SK-N-SH (cell line): Measurements from ENCODE around the gene SLC25A25. TPM values are rescaled to one million over a fixed set of nuclear protein-coding genes. Genes with fewer than 3 reads are reported as not detected.
A peak's percentile ranks its signal among the peaks of the same experiment; 100 is the strongest.

Experiments
- CTCF ChIA-PET: fragments of 300-600, 350-600 bp; formaldehyde crosslinking; extraction: SDS; loops from one replicate; lab custom pipeline; 2021; lab: Yijun Ruan, JAX
- POLR2A ChIA-PET: fragments of 350-600 bp; sonication (Branson Sonifier 250); formaldehyde crosslinking; extraction: SDS; loops from one replicate; lab custom pipeline; 2020; ENCODE audit warnings: antibody characterized with exemption, inconsistent platforms; lab: Yijun Ruan, JAX
- DNase-seq: peaks from one replicate; pipeline ENCODE4 v3.0.0; 2012
- H2AFZ ChIP-seq: fragments of 200-600 bp; sonication (generic); 2 replicates; pipeline ENCODE4 v1.8.1; 2016; ENCODE audit warnings: antibody characterized with exemption, mild to moderate bottlenecking, low read depth
- H3F3A ChIP-seq: fragments of 200-600 bp; sonication (generic); replicated peaks from 2 replicates; pipeline ENCODE3; 2016; ENCODE audit warnings: antibody characterized with exemption, mild to moderate bottlenecking; ENCODE audit not compliant: insufficient read depth
- H3K27ac ChIP-seq, 2 experiments: fragments of 200-500 bp in 1 of 2; fragments of 200-600 bp in 1 of 2; sonication (Bioruptor generic) in 1 of 2; sonication (generic), shearing (Covaris generic) in 1 of 2; 2 replicates each; pipeline versions ENCODE4 v1.5.1 to v1.6.1; 2014 to 2016; ENCODE audit warnings: low read depth in 2 of 2, inconsistent platforms in 1 of 2, low read length in 1 of 2, mild to moderate bottlenecking in 1 of 2, mixed read lengths in 1 of 2
- H3K27me3 ChIP-seq: fragments of 200-600 bp; sonication (generic), shearing (Covaris generic); 2 replicates; pipeline ENCODE4 v1.6.1; 2016; ENCODE audit warnings: mixed run types; ENCODE audit not compliant: insufficient read depth
- H3K36me3 ChIP-seq, 2 experiments: fragments of 200-500 bp in 1 of 2; fragments of 200-600 bp in 1 of 2; sonication (Bioruptor generic) in 1 of 2; sonication (generic) in 1 of 2; replicated peaks in 1 of 2; 2 replicates each; pipeline versions ENCODE3 to v1.5.1; 2014 to 2016; ENCODE audit warnings: low read length in 1 of 2, mild to moderate bottlenecking in 1 of 2; ENCODE audit not compliant: insufficient read depth in 2 of 2, control insufficient read depth in 1 of 2
- H3K4me1 ChIP-seq, 2 experiments: fragments of 200-500 bp in 1 of 2; fragments of 200-600 bp in 1 of 2; sonication (Bioruptor generic) in 1 of 2; sonication (generic), shearing (Covaris generic) in 1 of 2; 2 replicates each; pipeline versions ENCODE4 v1.5.1 to v1.6.1; 2014 to 2016; ENCODE audit warnings: low read depth in 1 of 2, low read length in 1 of 2, mixed run types in 1 of 2; ENCODE audit not compliant: insufficient read depth in 2 of 2, control insufficient read depth in 1 of 2
- H3K4me2 ChIP-seq: fragments of 200-600 bp; sonication (generic), shearing (Covaris generic); 2 replicates; pipeline ENCODE4 v1.6.1; 2017; ENCODE audit warnings: mixed run types
- H3K4me3 ChIP-seq, 2 experiments: fragments of 200-500 bp in 1 of 2; fragments of 200-600 bp in 1 of 2; sonication (Bioruptor generic) in 1 of 2; sonication (generic), shearing (Covaris generic) in 1 of 2; 2 replicates each; pipeline versions ENCODE4 v1.5.1 to v1.8.1; 2014 to 2016; ENCODE audit warnings: low read depth in 2 of 2, inconsistent platforms in 1 of 2, low read length in 1 of 2, mild to moderate bottlenecking in 1 of 2, mixed read lengths in 1 of 2, moderate library complexity in 1 of 2
- H3K79me2 ChIP-seq: fragments of 200-600 bp; sonication (generic); 2 replicates; pipeline ENCODE4 v1.8.1; 2017; ENCODE audit warnings: mild to moderate bottlenecking; ENCODE audit not compliant: insufficient read depth
- H3K9ac ChIP-seq: fragments of 200-600 bp; sonication (generic); 2 replicates; pipeline ENCODE4 v1.6.1; 2017; ENCODE audit warnings: mixed run types
- H3K9me2 ChIP-seq: fragments of 200-600 bp; sonication (generic); 2 replicates; pipeline ENCODE4 v1.6.1; 2017; ENCODE audit warnings: mixed run types
- H3K9me3 ChIP-seq: fragments of 200-600 bp; sonication (generic); 2 replicates; pipeline ENCODE4 v1.6.1; 2017; ENCODE audit warnings: mixed run types, mild to moderate bottlenecking, moderate library complexity
- H4K20me1 ChIP-seq: fragments of 200-600 bp; sonication (generic); 2 replicates; pipeline ENCODE4 v1.6.1; 2017; ENCODE audit warnings: mild to moderate bottlenecking, mixed run types; ENCODE audit not compliant: insufficient read depth
- EP300 ChIP-seq, 2 experiments: IDR thresholded peaks; 2 replicates each; pipeline versions ENCODE4 v1.4.0 to v1.6.1; 2012; ENCODE audit warnings: borderline replicate concordance in 1 of 2, low read depth in 1 of 2, low read length in 1 of 2
- FOSL2 ChIP-seq: IDR thresholded peaks from 2 replicates; pipeline ENCODE4 v1.4.0; 2012; ENCODE audit warnings: low read depth, mild to moderate bottlenecking, moderate library complexity, borderline replicate concordance
- GATA2 ChIP-seq: sonication (generic); formaldehyde crosslinking; IDR thresholded peaks from 2 replicates; pipeline ENCODE4 v1.5.0; 2020; ENCODE audit warnings: mild to moderate bottlenecking, missing genetic modification reagents
- IRF3 ChIP-seq: fragments of 150-350 bp; IDR thresholded peaks from 2 replicates; pipeline ENCODE4 v1.6.1; 2016; ENCODE audit warnings: mild to moderate bottlenecking, low read depth, low read length
- JUND ChIP-seq: IDR thresholded peaks from 2 replicates; pipeline ENCODE4 v1.4.0; 2012
- MEF2A ChIP-seq: IDR thresholded peaks from 2 replicates; pipeline ENCODE4 v1.4.0; 2012; ENCODE audit warnings: low read depth, borderline replicate concordance
- NRF1 ChIP-seq: IDR thresholded peaks from 2 replicates; pipeline ENCODE4 v1.6.1; 2012; ENCODE audit warnings: low read depth, mild to moderate bottlenecking, low read length
- RAD21 ChIP-seq: IDR thresholded peaks from 2 replicates; pipeline ENCODE4 v1.6.1; 2012; ENCODE audit warnings: mild to moderate bottlenecking, low read length
- RCOR1 ChIP-seq: fragments of 150-350 bp; IDR thresholded peaks from 2 replicates; pipeline ENCODE4 v1.6.1; 2017; ENCODE audit warnings: antibody characterized with exemption, low read length
- REST ChIP-seq: IDR thresholded peaks from 2 replicates; pipeline ENCODE4 v1.6.1; 2012; ENCODE audit warnings: mild to moderate bottlenecking, low read depth, low read length, moderate library complexity
- SIN3A ChIP-seq: IDR thresholded peaks from 2 replicates; pipeline ENCODE4 v1.6.1; 2012; ENCODE audit warnings: low read depth, mild to moderate bottlenecking, low read length, moderate library complexity, borderline replicate concordance
- SMC3 ChIP-seq: IDR thresholded peaks from 2 replicates; pipeline ENCODE4 v1.6.1; 2012; ENCODE audit warnings: low read depth, low read length, improper control_type of control experiment
- TAF1 ChIP-seq: IDR thresholded peaks from 2 replicates; pipeline ENCODE4 v1.6.1; 2012; ENCODE audit warnings: low read depth, mild to moderate bottlenecking, low read length, moderate library complexity, borderline replicate concordance
- TCF12 ChIP-seq: IDR thresholded peaks from 2 replicates; pipeline ENCODE4 v1.4.0; 2012
- TEAD4 ChIP-seq: IDR thresholded peaks from 2 replicates; pipeline ENCODE4 v1.4.0; 2012; ENCODE audit warnings: mild to moderate bottlenecking, borderline replicate concordance; ENCODE audit not compliant: insufficient read depth
- USF2 ChIP-seq: fragments of 150-350 bp; IDR thresholded peaks from 2 replicates; pipeline ENCODE4 v1.6.1; 2017; ENCODE audit warnings: antibody characterized with exemption, low read length, low read depth, borderline replicate concordance
- WGBS: methylation state at CpG from one replicate; pipeline ENCODE4 v1.1.6; 2017; ENCODE audit warnings: low lambda C conversion rate; 5-methylcytosine and 5-hydroxymethylcytosine counted together
- polyA plus RNA-seq, 3 experiments: library from polyadenylated mRNA; depleted of rRNA; stranded (reverse); fragments of >200 nt; gene quantifications; 2 replicates each; pipeline ENCODE4 v1.2.3, GENCODE V29; 2012
- TF ChIP-seq, protein P1 (sequence below): IDR thresholded peaks from 2 replicates; pipeline ENCODE4 v1.4.0; 2012; ENCODE audit warnings: low read depth, borderline replicate concordance

The SLC25A25 gene
- polyA plus RNA-seq, 1 of the 3 experiments (the other 2 are of a cell fraction), result 12.1 TPM

DNA sequence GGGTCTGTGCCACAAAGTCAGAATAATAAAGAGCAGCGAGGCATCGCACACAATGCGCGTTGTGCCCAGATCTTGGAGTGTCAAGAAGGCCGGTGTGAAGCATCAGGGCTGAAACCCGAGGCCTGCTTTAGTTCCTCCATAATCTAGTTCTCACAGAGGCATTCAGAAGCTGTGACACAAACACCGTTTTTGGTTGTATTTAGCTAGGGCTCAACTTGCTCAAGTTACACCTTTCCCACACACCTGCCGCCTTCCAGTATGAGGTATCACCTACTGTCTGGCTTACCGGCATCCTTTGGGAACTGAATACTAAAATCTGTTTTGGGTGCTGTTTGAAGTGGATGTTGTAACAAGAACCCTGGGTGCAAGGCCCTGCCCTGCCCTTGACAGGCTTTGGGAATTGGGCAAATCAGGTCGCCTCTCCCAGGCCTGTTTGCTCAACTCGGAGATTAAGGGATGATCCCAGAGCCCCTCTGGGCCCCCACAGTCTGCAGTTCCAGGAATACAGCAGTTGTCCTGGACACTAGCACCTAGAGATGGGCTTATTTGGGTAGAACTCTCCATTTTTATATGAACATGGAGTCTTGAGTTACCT lies 27.0 kb downstream of the SLC25A25 start:
- POLR2A ChIA-PET, result interaction anchor here (1.2 to 1.7 kb wide), 3 partner anchors 12 to 33 kb away, joined by 3 to 5 read pairs (median 4); partner anchors contain the start of genes NAIF1 and SLC25A25
- TF ChIP-seq SMC3, result no peak
- TF ChIP-seq, all 33 proteins: peak for 0
- no peaks in the 10 kb centered on the region for H3K9me3 ChIP-seq
- H3K4me3 ChIP-seq, result no peak overlapping the region
- H3K27me3 ChIP-seq, result no peaks in the 10 kb centered on the region
- peak overlapping the region; percentile 51; the same call in 1 of the 2 replicates for H3K4me2 ChIP-seq
- H2AFZ ChIP-seq, result no peak overlapping the region
- no peak overlapping the region for H3K9ac ChIP-seq
- H3K27ac ChIP-seq, result peak overlapping the region; percentile 77 to 96
- peaks cover 88% of the 10 kb centered on the region for H3K79me2 ChIP-seq
- peaks cover 0 to 2% of the 10 kb centered on the region in 2 experiments for H3K36me3 ChIP-seq
- 77% methylated on average over 9 of the region's 11 CpGs for WGBS
- H3K9me2 ChIP-seq, result no peaks in the 10 kb centered on the region
- 0 out of 2 replicates have a peak, but pooled peaks cover 3% of the 10 kb centered on the region for H4K20me1 ChIP-seq
- CTCF ChIA-PET, result interaction anchor here (0.8 to 18.8 kb wide), 8 partner anchors 8 to 151 kb away, joined by 3 to 246 read pairs (median 3); no protein-coding TSS in a partner anchor
- DNase-seq, result no peak
- peaks cover 29% of the 10 kb centered on the region for H3F3A ChIP-seq
- H3K4me1 ChIP-seq, result peaks cover 57 to 62% of the 10 kb centered on the region in 2 experiments

DNA sequence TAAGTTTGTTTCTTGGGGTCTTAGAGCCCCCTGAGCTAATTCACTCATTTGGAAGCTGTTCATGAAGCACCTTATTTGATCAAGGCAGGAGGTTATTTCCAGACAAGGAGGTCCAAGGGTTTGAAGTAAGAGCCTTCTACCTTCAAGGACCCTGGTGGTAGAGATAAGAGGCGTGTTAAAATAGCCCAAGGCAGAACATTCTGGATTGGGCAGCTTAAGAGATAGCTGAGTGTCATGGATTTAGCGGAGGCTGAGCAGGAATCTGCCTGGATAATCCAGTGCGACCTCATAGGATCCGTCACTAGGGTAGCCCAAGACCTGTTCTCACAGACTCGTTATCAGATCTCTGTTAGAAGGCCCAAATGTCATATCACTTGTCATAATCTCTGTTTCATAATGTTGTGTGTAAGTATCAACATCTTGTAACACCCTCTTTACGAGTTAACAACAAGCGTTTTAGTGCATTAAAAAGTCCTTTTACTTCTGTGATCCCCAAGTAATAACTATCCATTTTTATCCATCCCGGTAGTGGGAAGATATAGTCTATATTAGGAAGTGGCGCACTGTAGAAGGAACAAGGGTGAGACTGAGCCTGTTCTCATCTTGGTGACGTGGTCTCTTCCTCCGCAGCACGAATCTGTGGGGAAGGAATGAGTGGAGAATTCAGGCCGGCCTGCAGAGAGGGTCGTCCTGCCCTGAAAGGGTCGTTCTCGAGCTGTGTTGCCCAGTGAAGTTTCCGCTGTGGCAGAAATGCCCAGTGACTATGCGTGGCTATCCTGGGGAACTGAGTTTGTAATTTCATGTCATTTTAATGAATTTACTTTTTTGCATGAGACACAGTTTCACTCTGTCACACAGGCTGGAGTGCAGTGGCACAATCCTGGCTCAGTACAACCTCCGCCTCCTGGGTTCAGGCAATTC lies 28.8 kb downstream of the SLC25A25 start:
- 87% methylated on average over 19 of the region's 19 CpGs for WGBS
- no peak overlapping the region for H3K4me3 ChIP-seq
- H3K27me3 ChIP-seq, result no peaks in the 10 kb centered on the region
- ChIA-PET POLR2A (no interaction called here), CTCF (interaction anchor here (0.6 to 18.8 kb wide), 4 partner anchors 14 to 154 kb away, joined by 3 to 246 read pairs (median 3); no protein-coding TSS in a partner anchor)
- H3K9ac ChIP-seq, result no peak overlapping the region
- no peaks in the 10 kb centered on the region for H3K9me2 ChIP-seq
- DNase-seq, result no peak
- peaks cover 80% of the 10 kb centered on the region for H3K79me2 ChIP-seq
- H3K27ac ChIP-seq, result no peak overlapping the region
- H2AFZ ChIP-seq, result no peak overlapping the region
- no peaks in the 10 kb centered on the region for H3K9me3 ChIP-seq
- 0 out of 2 replicates have a peak, but pooled peaks cover 5% of the 10 kb centered on the region for H4K20me1 ChIP-seq
- no peak overlapping the region for H3K4me2 ChIP-seq
- peaks cover 52% of the 10 kb centered on the region in 2 experiments for H3K4me1 ChIP-seq
- TF ChIP-seq RCOR1 (no peak), TAF1 (no peak), REST (no peak), SIN3A (no peak), RAD21 (no peak), JUND (no peak), FOSL2 (no peak), MEF2A (no peak), IRF3 (no peak), TEAD4 (no peak), EP300 (IDR thresholded peaks at IDR 0.05; ENCODE audit: borderline replicate concordance in 1 of 2, low read depth in 1 of 2, low read length in 1 of 2) (no peak), USF2 (no peak), NRF1 (no peak), GATA2 (no peak), TCF12 (no peak)
- TF ChIP-seq, protein P1, sequence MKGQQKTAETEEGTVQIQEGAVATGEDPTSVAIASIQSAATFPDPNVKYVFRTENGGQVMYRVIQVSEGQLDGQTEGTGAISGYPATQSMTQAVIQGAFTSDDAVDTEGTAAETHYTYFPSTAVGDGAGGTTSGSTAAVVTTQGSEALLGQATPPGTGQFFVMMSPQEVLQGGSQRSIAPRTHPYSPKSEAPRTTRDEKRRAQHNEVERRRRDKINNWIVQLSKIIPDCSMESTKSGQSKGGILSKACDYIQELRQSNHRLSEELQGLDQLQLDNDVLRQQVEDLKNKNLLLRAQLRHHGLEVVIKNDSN, result no peak
- peaks cover 0 to 13% of the 10 kb centered on the region in 2 experiments for H3K36me3 ChIP-seq
- peaks cover 25% of the 10 kb centered on the region for H3F3A ChIP-seq
